NCI-H510A (cell line): ENCODE measurements around the gene TRIM52.
"Not testable (repeated sequence)": the region's sequence is repeated elsewhere in the genome, so short reads cannot be mapped to it uniquely, and the experiment has no call there.

Experiments
- DNase-seq: peaks from one replicate; lab custom pipeline; 2025; lab: John Stamatoyannopoulos, UW

Gene TRIM52

GRCh38 chr5:181215997-181216989 lies 44.6 kb downstream of the TRIM52 start:
- DNase-seq, result no peak

- not testable (repeated sequence) for DNase-seq
These were observed 46.7 kb downstream of the TRIM52 start for GRCh38 chr5:181214249-181214648.

GRCh38 chr5:181212934-181213333 lies 48.0 kb downstream of the TRIM52 start:
- DNase-seq, result no peak

- DNase-seq, result no peak
These were observed 48.9 kb downstream of the TRIM52 start for GRCh38 chr5:181212080-181212479.

GRCh38 chr5:181211208-181211607 lies 49.7 kb downstream of the TRIM52 start:
- DNase-seq, result no peak

- not testable (repeated sequence) for DNase-seq
These were observed 50.2 kb downstream of the TRIM52 start for GRCh38 chr5:181210698-181211097.

- not testable (repeated sequence) for DNase-seq
These were observed 50.8 kb downstream of the TRIM52 start for GRCh38 chr5:181210148-181210547.

GRCh38 chr5:181209006-181209405 lies 51.9 kb downstream of the TRIM52 start:
- DNase-seq, result not testable (repeated sequence)

GRCh38 chr5:181207960-181208253 lies 53.0 kb downstream of the TRIM52 start:
- no peak for DNase-seq

GRCh38 chr5:181207214-181207959 lies 53.6 kb downstream of the TRIM52 start:
- no peak for DNase-seq

- DNase-seq, result no peak
These were observed 54.9 kb downstream of the TRIM52 start for GRCh38 chr5:181205761-181206649.
